ENCODE results near the gene RFC4.
A peak's percentile ranks its signal among the peaks of the same experiment; 100 is the strongest.
"Not testable (repeated sequence)": the region's sequence is repeated elsewhere in the genome, so short reads cannot be mapped to it uniquely, and the experiment has no call there.

RFC4 gene

GRCh38 chr3:186826410-186826975 is 20.2 kb upstream of the RFC4 start:
- peak in 3 of 42 donors; percentile 13 to 37 (median 15) for DNase-seq
- intact Hi-C loops (cut with DNase I), result loop anchor here (5.0 kb wide), 1 partner anchor 209 kb away; no protein-coding TSS in a partner anchor

- DNase-seq, result peak in 2 of 42 donors; percentile 9 to 31
- intact Hi-C loops (cut with DNase I), result loop anchor here (5.0 kb wide), 1 partner anchor 209 kb away; no protein-coding TSS in a partner anchor
Measured at GRCh38 chr3:186825872-186826409, 19.7 kb upstream of the RFC4 start.

GRCh38 chr3:186825294-186825821 is 19.1 kb upstream of the RFC4 start:
- intact Hi-C loops (cut with DNase I), result loop anchor here (5.0 kb wide), 1 partner anchor 208 kb away; no protein-coding TSS in a partner anchor
- peak in 29 of 42 donors; percentile 11 to 71 (median 32) for DNase-seq

- peak in 1 of 42 donors; percentile 38 for DNase-seq
- intact Hi-C loops (cut with DNase I), result loop anchor here (5.0 kb wide), 1 partner anchor 207 kb away; no protein-coding TSS in a partner anchor
Measured at GRCh38 chr3:186824430-186825139, 18.3 kb upstream of the RFC4 start.

GRCh38 chr3:186823386-186823785 is 17.1 kb upstream of the RFC4 start:
- intact Hi-C loops (cut with DNase I), result no loop called here
- peak in 1 of 42 donors; percentile 5 for DNase-seq

- DNase-seq; intact Hi-C loops (cut with DNase I): not testable (repeated sequence)
Measured at GRCh38 chr3:186822388-186822759, 16.1 kb upstream of the RFC4 start.

- DNase-seq, result peak in 2 of 42 donors; percentile 17 to 26
- intact Hi-C loops (cut with DNase I), result no loop called here
Measured at GRCh38 chr3:186821429-186822387, 15.4 kb upstream of the RFC4 start.

GRCh38 chr3:186818956-186819355 is 12.7 kb upstream of the RFC4 start:
- no peak for DNase-seq
- intact Hi-C loops (cut with DNase I), result no loop called here

- intact Hi-C loops (cut with DNase I), result no loop called here
Measured at GRCh38 chr3:186818516-186818915, 12.2 kb upstream of the RFC4 start.

GRCh38 chr3:186815435-186815834 is 9.2 kb upstream of the RFC4 start:
- intact Hi-C loops (cut with DNase I), result no loop called here
- DNase-seq, result no peak

More at GRCh38 chr3:186818516-186818915, 12.2 kb upstream of the RFC4 start:
- no peak for DNase-seq

- intact Hi-C loops (cut with DNase I), result no loop called here
- DNase-seq, result no peak
Measured at GRCh38 chr3:186814100-186814499, 7.8 kb upstream of the RFC4 start.

GRCh38 chr3:186811313-186811712 is 5.0 kb upstream of the RFC4 start:
- DNase-seq, result not testable (repeated sequence)

GRCh38 chr3:186810336-186810996 is 4.2 kb upstream of the RFC4 start:
- intact Hi-C loops (cut with DNase I), result no loop called here

More at GRCh38 chr3:186811313-186811712, 5.0 kb upstream of the RFC4 start:
- intact Hi-C loops (cut with DNase I), result not testable (repeated sequence)

GRCh38 chr3:186807231-186807630 is 949 bp upstream of the RFC4 start:
- intact Hi-C loops (cut with DNase I), result no loop called here
- DNase-seq, result no peak

More at GRCh38 chr3:186810336-186810996, 4.2 kb upstream of the RFC4 start:
- DNase-seq, result no peak

GRCh38 chr3:186803447-186803846 is 2.8 kb downstream of the RFC4 start:
- intact Hi-C loops (cut with DNase I); DNase-seq: not testable (repeated sequence)

- intact Hi-C loops (cut with DNase I), result no loop called here
Measured at GRCh38 chr3:186802701-186803100, 3.6 kb downstream of the RFC4 start.

GRCh38 chr3:186800285-186800684 is 6.0 kb downstream of the RFC4 start:
- no peak for DNase-seq
- intact Hi-C loops (cut with DNase I), result no loop called here

More at GRCh38 chr3:186802701-186803100, 3.6 kb downstream of the RFC4 start:
- DNase-seq, result no peak

- intact Hi-C loops (cut with DNase I), result no loop called here
- DNase-seq, result no peak
Measured at GRCh38 chr3:186798239-186798874, 7.9 kb downstream of the RFC4 start.
